Measurements from ENCODE around the gene OTOF.

GRCh38 chr2:26442301-26442700 lies 35.6 kb downstream of the OTOF start:
- TF ChIP-seq CTCF (conservative IDR thresholded peaks at IDR 0.05; ENCODE audit: low read depth, low read length) (no peak), EZH2 (IDR thresholded peaks at IDR 0.05; ENCODE audit: borderline replicate concordance, low read depth, low read length, poor library complexity, severe bottlenecking) (no peak)

Data from A673 (cell line).